Keratinocyte (primary cell): Measurements from ENCODE around the gene ARID1B. TPM values are rescaled to one million over a fixed set of nuclear protein-coding genes. Genes with fewer than 3 reads are reported as not detected.

ENCODE experiments used
- DNase-seq: peaks from one replicate; pipeline ENCODE4 v3.0.0-alpha.2; 2011; ENCODE audit warnings: low read depth, missing footprints, low spot score
- FAIRE-seq: peaks from 2 replicates; lab custom pipeline; 2011; peaks lifted over from hg19 to GRCh38; lab: Jason Lieb, UNC
- H2AFZ ChIP-seq: 2 replicates; pipeline ENCODE4 v1.6.0; 2012; ENCODE audit warnings: low read length, control low read depth, inconsistent platforms; ENCODE audit not compliant: control insufficient read depth
- H3K27ac ChIP-seq: 2 replicates; pipeline ENCODE4 v1.5.1; 2011; ENCODE audit warnings: low read length; ENCODE audit not compliant: control insufficient read depth, insufficient read depth
- H3K27me3 ChIP-seq: 3 replicates; pipeline ENCODE4 v1.6.0; 2011; ENCODE audit warnings: low read length; ENCODE audit not compliant: control insufficient read depth, insufficient read depth; ENCODE audit errors: extremely low read depth
- H3K36me3 ChIP-seq, 2 experiments: 2 replicates in 1 of 2; 3 replicates in 1 of 2; pipeline ENCODE4 v1.5.1; 2011; ENCODE audit warnings: low read length in 2 of 2, mild to moderate bottlenecking in 1 of 2; ENCODE audit not compliant: control insufficient read depth in 2 of 2, insufficient read depth in 2 of 2; ENCODE audit errors: extremely low read depth in 1 of 2
- H3K4me1 ChIP-seq: 3 replicates; pipeline ENCODE4 v1.5.1; 2011; ENCODE audit warnings: low read length; ENCODE audit not compliant: control insufficient read depth, insufficient read depth; ENCODE audit errors: extremely low read depth
- H3K4me2 ChIP-seq: 3 replicates; pipeline ENCODE4 v1.6.0; 2011; ENCODE audit warnings: low read depth, low read length; ENCODE audit not compliant: control insufficient read depth, insufficient read depth; ENCODE audit errors: extremely low read depth
- H3K4me3 ChIP-seq, 3 experiments: fragments of 200-600 bp in 1 of 3; sonication (generic) in 1 of 3; 2 replicates in 2 of 3; 3 replicates in 1 of 3; pipeline ENCODE4 v1.5.1; 2011 to 2016; ENCODE audit warnings: low read length in 3 of 3, mild to moderate bottlenecking in 3 of 3, control low read depth in 2 of 3, inconsistent platforms in 1 of 3, low read depth in 1 of 3, mixed read lengths in 1 of 3, mixed run types in 1 of 3, moderate library complexity in 1 of 3; ENCODE audit not compliant: control insufficient read depth in 2 of 3, insufficient read depth in 2 of 3; ENCODE audit errors: extremely low read depth in 1 of 3
- H3K79me2 ChIP-seq: 2 replicates; pipeline ENCODE4 v1.6.0; 2012; ENCODE audit warnings: low read length; ENCODE audit not compliant: control insufficient read depth, insufficient read depth
- H3K9ac ChIP-seq: 3 replicates; pipeline ENCODE4 v1.6.0; 2011; ENCODE audit warnings: low read length; ENCODE audit not compliant: control insufficient read depth, insufficient read depth; ENCODE audit errors: extremely low read depth
- H3K9me1 ChIP-seq: 3 replicates; pipeline ENCODE4 v1.6.0; 2011; ENCODE audit warnings: low read length; ENCODE audit not compliant: control insufficient read depth, insufficient read depth; ENCODE audit errors: extremely low read depth
- H3K9me3 ChIP-seq: 2 replicates; pipeline ENCODE4 v1.5.1; 2012; ENCODE audit warnings: low read depth, low read length; ENCODE audit not compliant: control insufficient read depth
- H4K20me1 ChIP-seq: 3 replicates; pipeline ENCODE4 v1.6.0; 2011; ENCODE audit warnings: low read length; ENCODE audit not compliant: control insufficient read depth, insufficient read depth; ENCODE audit errors: extremely low read depth
- CTCF ChIP-seq, 3 experiments: IDR thresholded peaks in 1 of 3; conservative IDR thresholded peaks in 1 of 3; optimal IDR thresholded peaks in 1 of 3; 2 replicates in 2 of 3; 3 replicates in 1 of 3; pipeline versions ENCODE3 to v1.5.1; 2011; ENCODE audit warnings: low read length in 3 of 3, mild to moderate bottlenecking in 3 of 3, moderate library complexity in 2 of 3, control low read depth in 1 of 3, inconsistent platforms in 1 of 3; ENCODE audit not compliant: insufficient read depth in 2 of 3; ENCODE audit errors: extremely low read depth in 1 of 3
- EZH2 ChIP-seq: IDR thresholded peaks from one replicate; pipeline ENCODE4 v1.6.1; 2012; ENCODE audit warnings: inconsistent platforms, mild to moderate bottlenecking, low read length, moderate library complexity
- dilution Hi-C: fragments of 300-500 bp; cut with MboI; formaldehyde crosslinking; loops from one replicate; pipeline ENCODE4 v1.7.0; 2020; ENCODE audit warnings: low sequenced_read_pairs; ENCODE audit not compliant: extremely low pct_ligation_motif_present
- polyA plus RNA-seq, 5 experiments: library from polyadenylated mRNA; depleted of rRNA in 3 of 5; stranded (reverse) in 3 of 5; stranded (forward) in 1 of 5; unstranded in 1 of 5; fragments of >200 nt; gene quantifications; 1 replicate in 1 of 5; 2 replicates in 3 of 5; 3 replicates in 1 of 5; pipeline versions ENCODE4 v1.2.1 to v1.2.3, GENCODE V29; 2011 to 2012; ENCODE audit warnings: missing spikeins in 2 of 5, low read depth in 1 of 5, low replicate concordance in 1 of 5

ARID1B gene
- polyA plus RNA-seq, 1 donor (not counting 4 experiments of a cell fraction or from before 2014, with no cell fraction given), result 14.9 TPM

GRCh38 chr6:156889469-156889868 lies 112.3 kb downstream of the ARID1B start:
- dilution Hi-C loops, result no loop called here
- TF ChIP-seq EZH2 (no peak), CTCF (optimal IDR thresholded peaks at IDR 0.05 in 1 of 3, IDR thresholded peaks at IDR 0.05 in 1 of 3, conservative IDR thresholded peaks at IDR 0.05 in 1 of 3; ENCODE audit: extremely low read depth in 1 of 3, insufficient read depth in 2 of 3, low read length in 3 of 3) (no peak)
- DNase-seq (no peak), FAIRE-seq (no peak)
- Histone ChIP-seq H3K4me1 (no peaks in the 10 kb centered on the region), H3K4me3 (no peak overlapping the region), H3K36me3 (no peaks in the 10 kb centered on the region), H3K79me2 (peaks cover 46% of the 10 kb centered on the region), H2AFZ (no peak overlapping the region), H3K27me3 (no peaks in the 10 kb centered on the region), H3K9ac (no peak overlapping the region), H3K9me1 (no peaks in the 10 kb centered on the region), H3K9me3 (no peaks in the 10 kb centered on the region), H3K4me2 (no peak overlapping the region), H4K20me1 (no peaks in the 10 kb centered on the region), H3K27ac (no peak overlapping the region)

GRCh38 chr6:156889986-156890385 lies 112.8 kb downstream of the ARID1B start:
- dilution Hi-C loops, result no loop called here
- Histone ChIP-seq H3K27ac (no peak overlapping the region), H3K36me3 (no peaks in the 10 kb centered on the region), H3K4me3 (no peak overlapping the region), H3K4me1 (no peaks in the 10 kb centered on the region), H3K9ac (no peak overlapping the region), H3K27me3 (no peaks in the 10 kb centered on the region), H3K9me1 (no peaks in the 10 kb centered on the region), H3K79me2 (peaks cover 48% of the 10 kb centered on the region), H3K9me3 (no peaks in the 10 kb centered on the region), H4K20me1 (no peaks in the 10 kb centered on the region), H3K4me2 (no peak overlapping the region), H2AFZ (no peak overlapping the region)
- TF ChIP-seq CTCF (optimal IDR thresholded peaks at IDR 0.05 in 1 of 3, IDR thresholded peaks at IDR 0.05 in 1 of 3, conservative IDR thresholded peaks at IDR 0.05 in 1 of 3; ENCODE audit: extremely low read depth in 1 of 3, insufficient read depth in 2 of 3, low read length in 3 of 3) (no peak), EZH2 (no peak)
- FAIRE-seq (no peak), DNase-seq (no peak)
